Fibroblast of lung (primary cell): ENCODE data around the gene DCLK2.

Source experiments
- CTCF ChIP-seq, 2 donors: IDR thresholded peaks in 1 of 2; conservative IDR thresholded peaks in 1 of 2; 1 replicate in 1 of 2; 2 replicates in 1 of 2; pipeline ENCODE4 v1.5.1; 2011 to 2012; ENCODE audit warnings: low read length in 2 of 2, control low read depth in 1 of 2, inconsistent platforms in 1 of 2, low read depth in 1 of 2, mild to moderate bottlenecking in 1 of 2
- EZH2 ChIP-seq: IDR thresholded peaks from 2 replicates; pipeline ENCODE4 v1.5.1; 2012; ENCODE audit warnings: low read length, control low read depth, mild to moderate bottlenecking; ENCODE audit errors: missing control alignments

- TF ChIP-seq CTCF (conservative IDR thresholded peaks at IDR 0.05 in 1 of 2, IDR thresholded peaks at IDR 0.05 in 1 of 2; ENCODE audit: low read depth in 1 of 2, low read length in 2 of 2) (no peak), EZH2 (no peak)
Observed at GRCh38 chr4:150158041-150158440, 79.8 kb downstream of the DCLK2 start.
